HepG2 (cell line): ENCODE results near the gene SAP30. TPM values are rescaled to one million over a fixed set of nuclear protein-coding genes. Genes with fewer than 3 reads are reported as not detected.

ENCODE experiments used
- CCDC6 ChIP-seq: sonication (generic); formaldehyde crosslinking; IDR thresholded peaks from 2 replicates; pipeline ENCODE4 v1.8.1; 2022; ENCODE audit warnings: mild to moderate bottlenecking, missing genetic modification reagents, moderate library complexity
- CHCHD3 ChIP-seq: sonication (generic); formaldehyde crosslinking; IDR thresholded peaks from 2 replicates; pipeline ENCODE4 v1.8.0; 2022; ENCODE audit warnings: mild to moderate bottlenecking, missing genetic modification reagents, moderate library complexity
- FOSL2 ChIP-seq: sonication (generic); formaldehyde crosslinking; IDR thresholded peaks from 2 replicates; pipeline ENCODE4 v1.4.0; 2020; ENCODE audit warnings: missing genetic modification reagents
- FOXO1 ChIP-seq: sonication (generic); formaldehyde crosslinking; IDR thresholded peaks from 2 replicates; pipeline ENCODE4 v1.4.0; 2020; ENCODE audit warnings: missing genetic modification reagents
- GABPB1 ChIP-seq: IDR thresholded peaks from 2 replicates; pipeline ENCODE4 v1.6.1; 2016; ENCODE audit warnings: mild to moderate bottlenecking, missing genetic modification reagents, moderate library complexity, missing compliant biosample characterization
- HMG20A ChIP-seq: IDR thresholded peaks from 2 replicates; pipeline ENCODE4 v1.6.1; 2016; ENCODE audit warnings: borderline replicate concordance
- HNF4G ChIP-seq, 2 experiments: sonication (generic) in 1 of 2; formaldehyde crosslinking in 1 of 2; IDR thresholded peaks; 2 replicates each; pipeline versions ENCODE4 v1.4.0 to v1.6.1; 2011 to 2020; ENCODE audit warnings: borderline replicate concordance in 2 of 2, low read depth in 2 of 2, mild to moderate bottlenecking in 2 of 2, low read length in 1 of 2, missing genetic modification reagents in 1 of 2, moderate library complexity in 1 of 2
- MAZ ChIP-seq, 2 experiments: sonication (generic) in 1 of 2; formaldehyde crosslinking in 1 of 2; IDR thresholded peaks; 2 replicates each; pipeline versions ENCODE4 v1.5.0 to v1.6.1; 2012 to 2020; ENCODE audit warnings: low read depth in 2 of 2, mild to moderate bottlenecking in 2 of 2, borderline replicate concordance in 1 of 2, improper control_type of control experiment in 1 of 2, low read length in 1 of 2, missing genetic modification reagents in 1 of 2, moderate library complexity in 1 of 2
- SALL1 ChIP-seq: sonication (generic); formaldehyde crosslinking; IDR thresholded peaks from 2 replicates; pipeline ENCODE4 v1.8.0; 2022; ENCODE audit warnings: mild to moderate bottlenecking, missing genetic modification reagents
- SIN3A ChIP-seq: IDR thresholded peaks from 2 replicates; pipeline ENCODE4 v1.6.1; 2011; ENCODE audit warnings: low read depth, mild to moderate bottlenecking, control low read depth, low read length, borderline replicate concordance
- SRSF4 ChIP-seq: fragments of 200-400 bp; formaldehyde crosslinking; IDR thresholded peaks from one replicate; pipeline ENCODE4 v1.6.1; 2018; ENCODE audit warnings: mild to moderate bottlenecking, low read depth, low read length, moderate library complexity; ENCODE audit not compliant: poor library complexity, severe bottlenecking
- ZEB1 ChIP-seq: IDR thresholded peaks from 2 replicates; pipeline ENCODE4 v1.6.1; 2012; ENCODE audit warnings: mild to moderate bottlenecking, low read depth, inconsistent platforms; ENCODE audit not compliant: insufficient replicate concordance
- ZNF446 ChIP-seq: sonication (generic); formaldehyde crosslinking; IDR thresholded peaks from 2 replicates; pipeline ENCODE4 v1.5.0; 2020; ENCODE audit warnings: mild to moderate bottlenecking, missing genetic modification reagents
- ZNF552 ChIP-seq: sonication (generic); formaldehyde crosslinking; IDR thresholded peaks from 2 replicates; pipeline ENCODE4 v1.9.0; 2022; ENCODE audit warnings: missing genetic modification reagents, mild to moderate bottlenecking, borderline replicate concordance
- ZNF75D ChIP-seq: sonication (generic); formaldehyde crosslinking; IDR thresholded peaks from 2 replicates; pipeline ENCODE4 v1.8.1; 2023; ENCODE audit warnings: missing genetic modification reagents, mild to moderate bottlenecking, borderline replicate concordance
- ZNF781 ChIP-seq: sonication (generic); formaldehyde crosslinking; IDR thresholded peaks from 2 replicates; pipeline ENCODE4 v1.5.1; 2020; ENCODE audit warnings: borderline replicate concordance, mild to moderate bottlenecking, missing genetic modification reagents; ENCODE audit errors: not compliant biosample characterization
- polyA plus RNA-seq, 8 experiments: library from polyadenylated mRNA; depleted of rRNA in 3 of 8; stranded (reverse) in 7 of 8; unstranded in 1 of 8; fragments of >200 nt; fragmentation: Illumina TruSeq in 4 of 8; extraction: Trizol in 4 of 8; gene quantifications; 2 replicates each; pipeline versions ENCODE4 v1.2.1 to v1.2.3, GENCODE V29; 2011 to 2016; ENCODE audit warnings: low read depth in 4 of 8, missing spikeins in 1 of 8, mixed read lengths in 1 of 8; ENCODE audit not compliant: insufficient read depth in 1 of 8
- total RNA-seq, 5 experiments: library from RNA; depleted of rRNA; stranded (reverse); fragments of >200 nt; fragmentation: Illumina TruSeq; extraction: Trizol; gene quantifications; 2 replicates each; pipeline ENCODE4 v1.2.3, GENCODE V29; 2016; ENCODE audit warnings: low read depth in 1 of 5
- TF ChIP-seq, protein P1 (sequence below): sonication (generic); formaldehyde crosslinking; IDR thresholded peaks from 2 replicates; pipeline ENCODE4 v1.5.0; 2020; ENCODE audit warnings: missing genetic modification reagents
- TF ChIP-seq, protein P2 (sequence below): sonication (generic); formaldehyde crosslinking; IDR thresholded peaks from 2 replicates; pipeline ENCODE4 v1.4.0; 2020; ENCODE audit warnings: mild to moderate bottlenecking, missing genetic modification reagents
- TF ChIP-seq, protein P3 (sequence below): IDR thresholded peaks from 2 replicates; pipeline ENCODE4 v1.6.1; 2016; ENCODE audit warnings: missing genetic modification reagents, missing compliant biosample characterization
- TF ChIP-seq, protein P4 (sequence below): sonication (generic); formaldehyde crosslinking; IDR thresholded peaks from 2 replicates; pipeline ENCODE4 v1.4.0; 2020; ENCODE audit warnings: missing genetic modification reagents, low read depth, mild to moderate bottlenecking, borderline replicate concordance
- TF ChIP-seq, protein P5 (sequence below): sonication (generic); formaldehyde crosslinking; IDR thresholded peaks from 2 replicates; pipeline ENCODE4 v1.4.0; 2020; ENCODE audit warnings: missing genetic modification reagents

SAP30 gene
- total and polyA plus RNA-seq, 2 of the 13 experiments (the other 11 are each of a cell fraction or from before 2014, with no cell fraction given): 14.2 to 25.1 TPM

DNA sequence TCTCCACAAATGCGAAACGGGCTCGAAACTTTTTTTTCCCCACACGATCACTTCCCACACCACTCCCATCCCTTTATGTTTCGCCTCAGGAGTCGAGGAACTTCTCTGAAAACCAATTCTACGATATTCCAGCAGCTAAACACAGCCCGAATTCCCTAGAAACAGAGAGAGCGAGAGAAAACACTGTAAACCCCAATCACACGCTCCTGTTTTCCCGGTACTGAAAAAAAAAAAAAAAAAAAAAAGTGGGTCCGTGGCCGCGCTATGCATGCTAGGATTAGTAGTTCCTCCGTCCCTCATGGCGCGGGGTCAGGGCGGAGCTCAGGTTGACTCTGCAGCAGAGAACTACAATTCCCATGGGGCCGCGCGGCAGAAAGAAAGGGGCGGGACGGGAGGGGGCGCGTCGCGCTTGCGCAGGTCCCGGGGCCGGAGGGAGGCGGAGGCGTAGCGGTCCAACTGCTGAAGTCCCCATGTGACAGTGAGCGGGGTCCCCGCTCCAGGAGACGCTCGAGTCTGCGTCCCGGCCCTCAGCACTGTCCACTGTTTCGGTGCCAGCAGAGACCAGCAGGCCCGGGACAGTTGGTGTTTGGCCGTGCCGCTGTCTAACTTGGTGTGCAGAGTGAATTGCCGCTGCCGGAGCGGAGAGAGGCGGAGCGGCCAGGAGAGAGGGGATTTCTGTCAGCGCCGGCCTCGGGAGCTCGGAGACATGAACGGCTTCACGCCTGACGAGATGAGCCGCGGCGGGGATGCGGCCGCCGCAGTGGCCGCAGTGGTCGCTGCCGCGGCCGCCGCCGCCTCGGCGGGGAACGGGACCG, at the start of gene SAP30 (continued):
- TF ChIP-seq ZNF781 (CRISPR knock-in tag): no peak
- peak; percentile 39; the same call in 1 of the 2 replicates for TF ChIP-seq MAZ (IDR thresholded peaks at IDR 0.05; ENCODE audit: borderline replicate concordance, low read depth, low read length)
- 0 out of 2 replicates have a peak, but pooled peaks have one; percentile 44 for TF ChIP-seq MAZ (CRISPR knock-in tag; IDR thresholded peaks at IDR 0.05; ENCODE audit: low read depth)
- peak; percentile 68 for TF ChIP-seq SALL1 (CRISPR knock-in tag)
- no peak for TF ChIP-seq ZEB1
- TF ChIP-seq ZNF552 (CRISPR knock-in tag): peak; percentile 74; the same call in 1 of the 2 replicates
- no peak for TF ChIP-seq ZNF446
- TF ChIP-seq, protein P1, sequence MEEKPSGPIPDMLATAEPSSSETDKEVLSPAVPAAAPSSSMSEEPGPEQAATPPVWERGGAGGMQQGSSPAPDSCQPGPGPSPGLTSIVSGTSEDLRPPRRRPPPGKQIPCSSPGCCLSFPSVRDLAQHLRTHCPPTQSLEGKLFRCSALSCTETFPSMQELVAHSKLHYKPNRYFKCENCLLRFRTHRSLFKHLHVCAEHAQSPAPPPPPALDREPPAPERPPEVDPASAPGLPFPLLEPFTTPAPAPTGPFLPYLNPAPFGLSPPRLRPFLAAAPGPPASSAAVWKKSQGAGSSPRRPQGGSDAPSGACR (CRISPR knock-in tag): no peak
- TF ChIP-seq SRSF4: no peak
- TF ChIP-seq, protein P2, sequence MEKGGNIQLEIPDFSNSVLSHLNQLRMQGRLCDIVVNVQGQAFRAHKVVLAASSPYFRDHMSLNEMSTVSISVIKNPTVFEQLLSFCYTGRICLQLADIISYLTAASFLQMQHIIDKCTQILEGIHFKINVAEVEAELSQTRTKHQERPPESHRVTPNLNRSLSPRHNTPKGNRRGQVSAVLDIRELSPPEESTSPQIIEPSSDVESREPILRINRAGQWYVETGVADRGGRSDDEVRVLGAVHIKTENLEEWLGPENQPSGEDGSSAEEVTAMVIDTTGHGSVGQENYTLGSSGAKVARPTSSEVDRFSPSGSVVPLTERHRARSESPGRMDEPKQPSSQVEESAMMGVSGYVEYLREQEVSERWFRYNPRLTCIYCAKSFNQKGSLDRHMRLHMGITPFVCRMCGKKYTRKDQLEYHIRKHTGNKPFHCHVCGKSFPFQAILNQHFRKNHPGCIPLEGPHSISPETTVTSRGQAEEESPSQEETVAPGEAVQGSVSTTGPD: no peak
- TF ChIP-seq FOSL2: no peak
- peak; percentile 88; the same call in 1 of the 2 replicates for TF ChIP-seq SIN3A
- TF ChIP-seq, protein P3, sequence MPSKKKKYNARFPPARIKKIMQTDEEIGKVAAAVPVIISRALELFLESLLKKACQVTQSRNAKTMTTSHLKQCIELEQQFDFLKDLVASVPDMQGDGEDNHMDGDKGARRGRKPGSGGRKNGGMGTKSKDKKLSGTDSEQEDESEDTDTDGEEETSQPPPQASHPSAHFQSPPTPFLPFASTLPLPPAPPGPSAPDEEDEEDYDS (CRISPR knock-in tag): peak; percentile 64
- peak; percentile 53 for TF ChIP-seq FOXO1
- peak; percentile 85 for TF ChIP-seq GABPB1
- TF ChIP-seq, protein P4, sequence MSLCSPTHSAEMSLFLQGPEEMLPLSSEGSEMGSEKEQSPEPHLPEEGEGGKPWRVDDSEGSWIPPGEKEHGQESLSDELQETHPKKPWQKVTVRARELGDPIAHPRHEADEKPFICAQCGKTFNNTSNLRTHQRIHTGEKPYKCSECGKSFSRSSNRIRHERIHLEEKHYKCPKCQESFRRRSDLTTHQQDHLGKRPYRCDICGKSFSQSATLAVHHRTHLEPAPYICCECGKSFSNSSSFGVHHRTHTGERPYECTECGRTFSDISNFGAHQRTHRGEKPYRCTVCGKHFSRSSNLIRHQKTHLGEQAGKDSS (CRISPR knock-in tag): peak; percentile 36; the same call in 1 of the 2 replicates
- TF ChIP-seq, protein P5, sequence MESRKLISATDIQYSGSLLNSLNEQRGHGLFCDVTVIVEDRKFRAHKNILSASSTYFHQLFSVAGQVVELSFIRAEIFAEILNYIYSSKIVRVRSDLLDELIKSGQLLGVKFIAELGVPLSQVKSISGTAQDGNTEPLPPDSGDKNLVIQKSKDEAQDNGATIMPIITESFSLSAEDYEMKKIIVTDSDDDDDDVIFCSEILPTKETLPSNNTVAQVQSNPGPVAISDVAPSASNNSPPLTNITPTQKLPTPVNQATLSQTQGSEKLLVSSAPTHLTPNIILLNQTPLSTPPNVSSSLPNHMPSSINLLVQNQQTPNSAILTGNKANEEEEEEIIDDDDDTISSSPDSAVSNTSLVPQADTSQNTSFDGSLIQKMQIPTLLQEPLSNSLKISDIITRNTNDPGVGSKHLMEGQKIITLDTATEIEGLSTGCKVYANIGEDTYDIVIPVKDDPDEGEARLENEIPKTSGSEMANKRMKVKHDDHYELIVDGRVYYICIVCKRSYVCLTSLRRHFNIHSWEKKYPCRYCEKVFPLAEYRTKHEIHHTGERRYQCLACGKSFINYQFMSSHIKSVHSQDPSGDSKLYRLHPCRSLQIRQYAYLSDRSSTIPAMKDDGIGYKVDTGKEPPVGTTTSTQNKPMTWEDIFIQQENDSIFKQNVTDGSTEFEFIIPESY (CRISPR knock-in tag): 0 out of 2 replicates have a peak, but pooled peaks have one; percentile 10
- no peak for TF ChIP-seq ZNF75D (CRISPR knock-in tag)
- TF ChIP-seq HNF4G (IDR thresholded peaks at IDR 0.05; ENCODE audit: borderline replicate concordance, low read depth, low read length): no peak
- TF ChIP-seq HNF4G (CRISPR knock-in tag; IDR thresholded peaks at IDR 0.05; ENCODE audit: borderline replicate concordance, low read depth): no peak
- no peak for TF ChIP-seq HMG20A
- no peak for TF ChIP-seq CHCHD3
- 0 out of 2 replicates have a peak, but pooled peaks have one; percentile 60 for TF ChIP-seq CCDC6
